Peyer's patch (tissue), 4 donors: ENCODE results near the gene PEA15. TPM values are rescaled to one million over a fixed set of nuclear protein-coding genes. Genes with fewer than 3 reads are reported as not detected.

Experiments used
- DNase-seq, 3 donors: peaks; one replicate each; pipeline ENCODE4 v3.0.0-alpha.2; 2017 to 2019
- H3K27ac ChIP-seq, 4 donors: fragments of 200-600 bp; sonication (generic); one replicate each; pipeline ENCODE4 v1.5.1; 2016 to 2019
- H3K27me3 ChIP-seq, 2 donors: fragments of 200-600 bp; sonication (generic); one replicate each; pipeline ENCODE4 v1.5.1; 2019
- H3K36me3 ChIP-seq, 3 donors: fragments of 200-600 bp; sonication (generic); one replicate each; pipeline ENCODE4 v1.5.1; 2016 to 2019
- H3K4me1 ChIP-seq, 4 donors: fragments of 200-600 bp; sonication (generic); one replicate each; pipeline ENCODE4 v1.5.1; 2016 to 2019
- H3K4me3 ChIP-seq, 4 donors: fragments of 200-600 bp; sonication (generic); 1 replicate in 3 of 4; 2 replicates in 1 of 4; pipeline ENCODE4 v1.5.1; 2016 to 2019; ENCODE audit warnings: mild to moderate bottlenecking in 1 of 4
- H3K9me3 ChIP-seq, 4 donors: fragments of 200-600 bp; sonication (generic); one replicate each; pipeline ENCODE4 v1.5.1; 2016 to 2019; ENCODE audit warnings: mild to moderate bottlenecking in 1 of 4
- CTCF ChIP-seq, 6 experiments: fragments of 450-650 bp in 4 of 6; fragments of 200-600 bp in 2 of 6; sonication (generic) in 1 of 6; IDR thresholded peaks; one replicate each; pipeline ENCODE4 v1.5.1; 2017 to 2019; ENCODE audit warnings: antibody characterized with exemption in 6 of 6, mild to moderate bottlenecking in 3 of 6, moderate library complexity in 1 of 6
- POLR2A ChIP-seq, 2 donors: fragments of 450-650 bp; IDR thresholded peaks; one replicate each; pipeline ENCODE4 v1.5.1; 2017; ENCODE audit warnings: antibody characterized with exemption in 2 of 2, mild to moderate bottlenecking in 2 of 2, moderate library complexity in 2 of 2
- total RNA-seq, 4 donors: library from RNA; depleted of rRNA; stranded (reverse); fragments of >200 nt; gene quantifications; one replicate each; pipeline ENCODE4 v1.1.0, GENCODE V29; 2016

The PEA15 gene
- total RNA-seq, 4 donors from 2014 or later = 10.2 to 34.7 (median 17.3) TPM

GRCh38 chr1:160159846-160160245, 45.3 kb upstream of the PEA15 start:
- no peaks in the 10 kb centered on the region for H3K4me1 ChIP-seq
- no peak overlapping the region for H3K4me3 ChIP-seq
- no peak for TF ChIP-seq POLR2A (IDR thresholded peaks at IDR 0.05)
- TF ChIP-seq CTCF (IDR thresholded peaks at IDR 0.05) = no peak
- DNase-seq = no peak
- H3K36me3 ChIP-seq = no peaks in the 10 kb centered on the region
- no peaks in the 10 kb centered on the region for H3K9me3 ChIP-seq
- no peak overlapping the region for H3K27ac ChIP-seq
- no peaks in the 10 kb centered on the region for H3K27me3 ChIP-seq

- no peak overlapping the region for H3K4me3 ChIP-seq
- TF ChIP-seq POLR2A (IDR thresholded peaks at IDR 0.05) (no peak), CTCF (IDR thresholded peaks at IDR 0.05) (no peak)
- no peaks in the 10 kb centered on the region for H3K36me3 ChIP-seq
- H3K4me1 ChIP-seq = no peaks in the 10 kb centered on the region
- H3K27ac ChIP-seq = no peak overlapping the region
- H3K27me3 ChIP-seq = no peaks in the 10 kb centered on the region
- no peak for DNase-seq
- H3K9me3 ChIP-seq = no peaks in the 10 kb centered on the region
Measured at GRCh38 chr1:160161965-160162705, 43.0 kb upstream of the PEA15 start.

- TF ChIP-seq CTCF (IDR thresholded peaks at IDR 0.05) (no peak), POLR2A (IDR thresholded peaks at IDR 0.05) (no peak)
- no peak overlapping the region for H3K27ac ChIP-seq
- no peak for DNase-seq
Measured at GRCh38 chr1:160162931-160163330, 42.3 kb upstream of the PEA15 start.

GRCh38 chr1:160163615-160164014, 41.6 kb upstream of the PEA15 start:
- no peak overlapping the region for H3K4me3 ChIP-seq
- no peak overlapping the region for H3K27ac ChIP-seq
- H3K27me3 ChIP-seq = no peaks in the 10 kb centered on the region
- no peak for DNase-seq
- no peaks in the 10 kb centered on the region for H3K4me1 ChIP-seq
- TF ChIP-seq CTCF (IDR thresholded peaks at IDR 0.05) = no peak
- no peak for TF ChIP-seq POLR2A (IDR thresholded peaks at IDR 0.05)
- no peaks in the 10 kb centered on the region for H3K36me3 ChIP-seq
- no peaks in the 10 kb centered on the region for H3K9me3 ChIP-seq

More at GRCh38 chr1:160162931-160163330, 42.3 kb upstream of the PEA15 start:
- Histone ChIP-seq H3K27me3 (no peaks in the 10 kb centered on the region), H3K4me3 (no peak overlapping the region), H3K9me3 (no peaks in the 10 kb centered on the region), H3K36me3 (no peaks in the 10 kb centered on the region), H3K4me1 (no peaks in the 10 kb centered on the region)

GRCh38 chr1:160164121-160164520, 41.1 kb upstream of the PEA15 start:
- TF ChIP-seq POLR2A (IDR thresholded peaks at IDR 0.05) = no peak
- TF ChIP-seq CTCF (IDR thresholded peaks at IDR 0.05) = no peak
- H3K4me1 ChIP-seq = no peaks in the 10 kb centered on the region
- H3K36me3 ChIP-seq = no peaks in the 10 kb centered on the region
- no peaks in the 10 kb centered on the region for H3K27me3 ChIP-seq
- no peak overlapping the region for H3K4me3 ChIP-seq
- no peak for DNase-seq
- no peak overlapping the region for H3K27ac ChIP-seq
- H3K9me3 ChIP-seq = no peaks in the 10 kb centered on the region
